C4-2B (cell line): ENCODE results near the gene NT5C3B.

Experiments
- H3K27ac ChIP-seq: fragments of 450-650 bp; 2 replicates; pipeline ENCODE4 v1.5.1; 2017
- CTCF ChIP-seq: fragments of 450-650 bp; conservative IDR thresholded peaks from 2 replicates; pipeline ENCODE4 v1.5.1; 2017; ENCODE audit warnings: mild to moderate bottlenecking
- ZFX ChIP-seq: fragments of 450-650 bp; IDR thresholded peaks from 2 replicates; pipeline ENCODE4 v1.6.1; 2017

The NT5C3B gene

DNA sequence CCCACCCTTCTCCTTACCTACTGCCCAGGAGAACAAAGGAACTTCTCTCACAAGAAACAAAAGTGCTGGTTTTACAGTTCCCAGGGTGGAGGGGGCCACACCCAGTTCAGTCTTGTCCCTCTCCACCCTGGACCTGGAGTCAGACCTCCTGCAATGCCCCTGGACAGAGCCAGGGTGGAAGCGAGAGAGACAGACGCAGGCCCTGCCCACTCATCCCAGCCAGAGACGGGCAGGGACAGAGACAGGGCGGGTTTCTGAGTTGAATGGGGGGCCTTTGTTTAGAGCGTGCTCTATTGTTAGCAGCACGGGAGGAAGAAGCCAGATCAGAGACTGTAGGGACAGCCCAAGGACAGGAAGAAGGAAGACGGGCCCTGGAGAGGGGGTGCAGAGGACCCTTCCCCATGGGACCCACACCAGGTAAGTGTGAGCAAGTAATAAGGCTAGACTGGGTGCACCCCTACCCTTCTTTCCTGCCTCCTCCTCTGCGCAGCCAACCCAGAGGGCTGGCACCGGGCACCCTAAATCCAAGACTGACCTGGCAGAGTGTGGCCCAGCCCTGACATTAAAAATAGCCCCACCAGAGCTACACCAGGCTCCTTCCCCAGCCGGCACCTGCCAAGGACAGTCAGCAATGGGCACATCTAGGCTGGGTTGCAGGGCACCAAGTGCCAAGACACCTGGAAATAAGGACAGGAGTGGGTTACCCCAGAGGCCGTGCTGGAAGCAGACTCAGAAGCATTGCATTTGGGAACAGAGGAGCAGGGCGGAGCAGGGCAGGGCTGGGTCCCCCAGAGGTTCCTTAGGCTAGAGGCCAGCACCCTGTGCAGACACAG is 60.4 kb downstream of the NT5C3B start:
- TF ChIP-seq ZFX, result no peak
- TF ChIP-seq CTCF, result no peak
- peak overlapping the region; percentile 88 for H3K27ac ChIP-seq
